A673 (cell line): ENCODE measurements around the gene ASTL. TPM values are rescaled to one million over a fixed set of nuclear protein-coding genes. Genes with fewer than 3 reads are reported as not detected.

Experiments used
- BruUV-seq: library from RNA; stranded (reverse); fragments of 400-500 nt; replicated peaks from 2 replicates; lab custom pipeline; 2021; lab: Mats Ljungman, UMichigan
- CTCF ChIA-PET: fragments of 300-600 bp; sonication (Branson Sonifier 250); formaldehyde crosslinking; loops from one replicate; lab custom pipeline; 2022; ENCODE audit warnings: antibody characterized with exemption; lab: Charles Lee
- POLR2A ChIA-PET: fragments of 300-600 bp; sonication (Branson Sonifier 250); formaldehyde crosslinking; loops from one replicate; lab custom pipeline; 2022; ENCODE audit warnings: antibody characterized with exemption; ENCODE audit not compliant: low non-redundant PET; lab: Charles Lee
- DNase-seq: peaks from one replicate; pipeline ENCODE4 v3.0.0-alpha.2; 2015; ENCODE audit warnings: low spot score
- H3K27ac ChIP-seq: fragments of 200-600 bp; sonication (generic); 2 replicates; pipeline ENCODE4 v1.5.1; 2016; ENCODE audit warnings: mixed run types, low read depth, mild to moderate bottlenecking, mixed read lengths, antibody characterized with exemption, low read length; ENCODE audit not compliant: poor library complexity, severe bottlenecking
- H3K27me3 ChIP-seq: fragments of 200-600 bp; sonication (generic); replicated peaks from 2 replicates; pipeline ENCODE4 v1.6.1; 2017; ENCODE audit warnings: mixed run types, low read depth, mild to moderate bottlenecking, mixed read lengths, antibody characterized with exemption, low read length; ENCODE audit not compliant: insufficient read depth, poor library complexity
- H3K36me3 ChIP-seq: fragments of 200-600 bp; sonication (generic); 2 replicates; pipeline ENCODE4 v1.6.1; 2016; ENCODE audit warnings: mixed run types, mild to moderate bottlenecking, mixed read lengths, antibody characterized with exemption, low read length; ENCODE audit not compliant: insufficient read depth, poor library complexity, severe bottlenecking
- H3K4me1 ChIP-seq: fragments of 200-600 bp; sonication (generic); 2 replicates; pipeline ENCODE4 v1.6.1; 2017; ENCODE audit warnings: mixed run types, mild to moderate bottlenecking, mixed read lengths, antibody characterized with exemption, low read length; ENCODE audit not compliant: insufficient read depth, poor library complexity, severe bottlenecking
- H3K4me3 ChIP-seq: fragments of 200-600 bp; sonication (generic); 2 replicates; pipeline ENCODE4 v1.5.1; 2016; ENCODE audit warnings: low read depth, mixed run types, mild to moderate bottlenecking, mixed read lengths, low read length; ENCODE audit not compliant: poor library complexity, severe bottlenecking
- H3K9me3 ChIP-seq: fragments of 200-600 bp; sonication (generic); 2 replicates; pipeline ENCODE4 v1.6.1; 2016; ENCODE audit warnings: mixed run types, low read depth, mild to moderate bottlenecking, mixed read lengths, antibody characterized with exemption, low read length; ENCODE audit not compliant: poor library complexity, severe bottlenecking
- EZH2 ChIP-seq: fragments of 200-600 bp; sonication (generic); IDR thresholded peaks from 2 replicates; pipeline ENCODE4 v1.6.1; 2017; ENCODE audit warnings: borderline replicate concordance, low read depth, mild to moderate bottlenecking, mixed read lengths, antibody characterized with exemption, low read length; ENCODE audit not compliant: poor library complexity, severe bottlenecking
- intact Hi-C: fragments of 100-400 bp; cut with micrococcal nuclease; formaldehyde crosslinking; loops from one replicate; pipeline ENCODE4 v1.10.0; 2022; ENCODE audit not compliant: unreplicated experiment
- total RNA-seq: library from RNA; stranded (reverse); gene quantifications from 2 replicates; pipeline ENCODE4 v1.2.3, GENCODE V29; 2021
- TF ChIP-seq, protein P1 (sequence below): fragments of 300-800, 200-600 bp; sonication (generic); conservative IDR thresholded peaks from 2 replicates; pipeline ENCODE4 v1.5.1; 2017; ENCODE audit warnings: low read depth, mild to moderate bottlenecking, antibody characterized with exemption, low read length, moderate library complexity, mixed read lengths

The ASTL gene
- total RNA-seq, 1 experiment from 2014 or later: not detected

DNA sequence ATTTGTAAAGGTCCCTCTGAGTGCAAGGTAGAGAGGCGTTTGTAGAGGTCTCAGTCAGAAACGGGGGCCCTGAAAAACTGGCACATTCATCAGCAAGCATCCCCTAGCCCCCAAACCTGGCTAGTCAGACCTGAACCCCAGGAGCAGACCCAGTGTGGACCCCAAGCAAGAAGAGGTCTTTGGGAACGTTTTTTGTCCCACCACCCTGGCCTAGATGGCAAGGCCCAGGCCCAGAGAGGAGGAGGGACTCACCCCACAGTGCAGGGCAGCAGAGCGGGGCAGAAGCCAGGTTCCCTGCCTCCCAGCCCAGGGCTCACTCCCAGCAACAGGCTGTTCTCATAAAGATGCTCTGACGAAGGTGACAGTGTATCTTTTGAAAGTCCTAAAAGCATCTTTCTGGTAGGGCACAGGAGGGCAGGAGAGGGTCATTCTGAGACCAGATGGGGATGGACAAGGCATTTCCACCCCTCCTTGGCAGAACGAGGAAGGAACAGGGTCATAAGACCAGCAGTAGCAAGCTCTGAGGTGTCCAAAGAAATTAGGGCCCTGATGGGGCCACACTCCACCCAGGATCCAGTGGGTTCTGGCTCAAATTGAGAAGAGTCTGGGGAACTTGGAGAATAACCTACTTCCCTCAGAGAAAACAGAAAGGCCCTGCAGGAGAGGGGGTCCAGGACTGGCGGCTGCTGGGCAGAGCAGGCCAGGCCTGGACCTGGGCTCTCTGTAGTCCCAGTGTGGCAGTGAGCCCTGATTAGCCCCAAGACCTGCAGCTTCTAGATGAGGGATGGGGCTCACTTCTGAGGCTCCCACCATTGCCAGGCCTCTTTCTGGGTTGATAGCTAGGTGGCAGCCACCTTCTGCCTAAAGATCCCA is 40.1 kb downstream of the ASTL start:
- TF ChIP-seq EZH2: no peak
- TF ChIP-seq, protein P1, sequence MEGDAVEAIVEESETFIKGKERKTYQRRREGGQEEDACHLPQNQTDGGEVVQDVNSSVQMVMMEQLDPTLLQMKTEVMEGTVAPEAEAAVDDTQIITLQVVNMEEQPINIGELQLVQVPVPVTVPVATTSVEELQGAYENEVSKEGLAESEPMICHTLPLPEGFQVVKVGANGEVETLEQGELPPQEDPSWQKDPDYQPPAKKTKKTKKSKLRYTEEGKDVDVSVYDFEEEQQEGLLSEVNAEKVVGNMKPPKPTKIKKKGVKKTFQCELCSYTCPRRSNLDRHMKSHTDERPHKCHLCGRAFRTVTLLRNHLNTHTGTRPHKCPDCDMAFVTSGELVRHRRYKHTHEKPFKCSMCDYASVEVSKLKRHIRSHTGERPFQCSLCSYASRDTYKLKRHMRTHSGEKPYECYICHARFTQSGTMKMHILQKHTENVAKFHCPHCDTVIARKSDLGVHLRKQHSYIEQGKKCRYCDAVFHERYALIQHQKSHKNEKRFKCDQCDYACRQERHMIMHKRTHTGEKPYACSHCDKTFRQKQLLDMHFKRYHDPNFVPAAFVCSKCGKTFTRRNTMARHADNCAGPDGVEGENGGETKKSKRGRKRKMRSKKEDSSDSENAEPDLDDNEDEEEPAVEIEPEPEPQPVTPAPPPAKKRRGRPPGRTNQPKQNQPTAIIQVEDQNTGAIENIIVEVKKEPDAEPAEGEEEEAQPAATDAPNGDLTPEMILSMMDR: no peak
- no peaks in the 10 kb centered on the region for H3K9me3 ChIP-seq
- no TSS peak for BruUV-seq
- POLR2A ChIA-PET: no interaction called here
- no peak for DNase-seq
- H3K27me3 ChIP-seq: no peaks in the 10 kb centered on the region
- H3K4me3 ChIP-seq: no peak overlapping the region
- no peaks in the 10 kb centered on the region for H3K4me1 ChIP-seq
- no peak overlapping the region for H3K27ac ChIP-seq
- CTCF ChIA-PET: no interaction called here
- H3K36me3 ChIP-seq: no peaks in the 10 kb centered on the region
- intact Hi-C loops: no loop called here

GRCh38 chr2:96097441-96097840 is 40.9 kb downstream of the ASTL start:
- no peaks in the 10 kb centered on the region for H3K27me3 ChIP-seq
- ChIA-PET POLR2A (no interaction called here), CTCF (no interaction called here)
- no peak overlapping the region for H3K4me3 ChIP-seq
- H3K27ac ChIP-seq: no peak overlapping the region
- DNase-seq: no peak
- no peaks in the 10 kb centered on the region for H3K36me3 ChIP-seq
- intact Hi-C loops: no loop called here
- TF ChIP-seq EZH2: no peak
- TF ChIP-seq, protein P1: no peak
- H3K9me3 ChIP-seq: no peaks in the 10 kb centered on the region
- no TSS peak for BruUV-seq
- no peaks in the 10 kb centered on the region for H3K4me1 ChIP-seq

DNA sequence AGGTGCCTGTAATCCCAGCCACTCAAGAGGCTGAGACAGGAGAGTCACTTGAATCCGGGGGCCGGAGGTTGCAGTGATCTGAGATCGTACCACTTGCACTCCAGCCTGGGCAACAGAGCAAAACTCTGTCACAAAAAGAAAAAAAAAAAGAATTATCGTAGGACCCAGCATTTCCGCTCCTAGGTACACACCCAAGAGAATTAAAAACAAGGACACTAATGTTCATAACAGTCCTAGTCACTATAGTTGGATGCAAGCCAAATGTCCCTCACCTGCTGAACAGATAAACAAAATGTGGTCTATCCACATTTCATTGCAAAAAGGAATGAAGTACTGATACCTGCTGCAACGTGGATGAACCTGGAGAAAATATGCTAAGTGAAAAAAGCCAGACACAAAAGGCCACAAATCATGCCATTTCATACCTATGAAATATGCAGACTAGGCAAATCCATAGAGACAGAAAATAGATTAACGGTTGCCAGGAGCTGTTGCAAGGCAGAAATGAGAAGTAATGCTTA is 43.1 kb downstream of the ASTL start:
- no peaks in the 10 kb centered on the region for H3K9me3 ChIP-seq
- H3K27me3 ChIP-seq: no peaks in the 10 kb centered on the region
- H3K4me3 ChIP-seq: no peak overlapping the region
- H3K36me3 ChIP-seq: no peaks in the 10 kb centered on the region
- intact Hi-C loops: no loop called here
- TF ChIP-seq, protein P1: no peak
- no peak for TF ChIP-seq EZH2
- DNase-seq: no peak
- H3K4me1 ChIP-seq: no peaks in the 10 kb centered on the region
- ChIA-PET CTCF (no interaction called here), POLR2A (no interaction called here)
- BruUV-seq: no TSS peak
- no peak overlapping the region for H3K27ac ChIP-seq
